DMS53 treated with DMSO at 0.1 percent for 48 hours (cell line): ENCODE data around the gene CADM4.

Experiments used
- DNase-seq: peaks from one replicate; lab custom pipeline; 2025; ENCODE audit not compliant: unreplicated experiment; lab: John Stamatoyannopoulos, UW

Gene CADM4

DNA sequence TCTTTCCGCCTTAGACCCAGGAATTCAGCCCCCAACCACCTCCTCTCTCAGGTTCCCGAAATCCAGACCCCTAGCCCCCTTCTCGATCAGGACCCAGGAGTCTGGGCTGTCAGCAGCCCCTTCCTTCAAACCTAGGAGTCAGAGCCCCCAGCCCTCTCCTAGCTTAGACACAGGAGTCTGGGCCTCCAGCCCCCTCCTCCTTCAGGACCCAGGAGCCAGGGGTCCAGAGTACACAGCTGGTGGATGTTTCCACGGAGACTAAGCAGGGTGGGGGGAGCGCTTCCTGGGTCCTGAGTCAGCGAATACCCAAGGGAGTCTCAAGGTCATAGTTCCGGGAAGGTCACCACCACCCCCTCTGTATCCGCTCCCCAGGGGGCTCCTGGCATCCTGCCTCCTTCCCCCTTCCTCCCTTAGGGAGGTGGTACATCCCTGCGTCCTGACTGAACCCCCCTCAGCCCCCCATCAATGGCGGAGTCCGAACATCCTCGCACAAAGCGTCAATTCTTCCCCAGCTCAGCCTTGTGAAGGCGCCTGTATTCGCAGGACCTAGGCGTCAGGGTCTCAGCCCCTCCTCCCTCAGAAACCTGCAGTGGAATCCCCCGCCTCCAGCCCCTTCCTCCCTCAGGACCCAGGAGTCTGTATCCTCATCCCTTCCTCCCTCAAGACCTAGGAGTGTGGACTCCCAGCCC lies 4.6 kb downstream of the CADM4 start:
- no peak for DNase-seq

DNA sequence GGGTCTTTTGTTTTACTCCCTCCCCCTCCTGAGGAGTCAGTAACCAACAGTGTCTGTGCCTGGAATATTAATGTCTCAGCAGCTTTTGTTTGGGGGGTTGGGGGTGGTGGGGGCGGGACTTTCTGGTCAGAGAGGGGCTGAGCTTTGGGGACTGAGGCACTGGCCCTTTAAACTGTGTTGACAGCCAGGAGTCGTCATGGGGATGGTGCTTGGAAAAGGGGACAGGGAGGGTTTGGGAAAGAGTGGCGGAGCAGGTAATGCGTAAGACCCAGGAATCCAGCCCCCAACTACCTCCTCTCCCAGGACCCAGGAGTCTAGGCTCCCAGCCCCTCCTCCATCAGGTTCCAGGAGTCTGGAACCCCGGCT lies 5.2 kb downstream of the CADM4 start:
- DNase-seq, result no peak

DNA sequence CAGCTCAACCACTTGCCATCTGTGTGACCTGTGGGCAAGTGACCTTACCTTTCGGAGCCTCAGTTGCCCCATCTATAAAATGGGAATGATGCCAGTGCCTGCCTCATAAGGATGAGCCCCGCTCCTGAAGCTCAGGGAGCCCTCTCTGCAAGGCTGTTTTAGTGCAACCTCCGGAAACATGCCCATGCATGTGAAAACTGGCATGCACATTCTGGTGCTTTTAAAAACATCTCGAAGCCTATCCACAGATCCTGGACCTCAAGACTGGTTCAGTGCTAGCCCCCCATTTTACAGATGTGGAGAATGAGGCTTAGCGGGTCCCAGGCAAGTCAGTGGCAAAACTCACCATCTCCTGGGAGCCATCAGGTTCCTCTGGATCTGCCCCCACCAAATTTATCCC lies 5.6 kb downstream of the CADM4 start:
- no peak for DNase-seq

DNA sequence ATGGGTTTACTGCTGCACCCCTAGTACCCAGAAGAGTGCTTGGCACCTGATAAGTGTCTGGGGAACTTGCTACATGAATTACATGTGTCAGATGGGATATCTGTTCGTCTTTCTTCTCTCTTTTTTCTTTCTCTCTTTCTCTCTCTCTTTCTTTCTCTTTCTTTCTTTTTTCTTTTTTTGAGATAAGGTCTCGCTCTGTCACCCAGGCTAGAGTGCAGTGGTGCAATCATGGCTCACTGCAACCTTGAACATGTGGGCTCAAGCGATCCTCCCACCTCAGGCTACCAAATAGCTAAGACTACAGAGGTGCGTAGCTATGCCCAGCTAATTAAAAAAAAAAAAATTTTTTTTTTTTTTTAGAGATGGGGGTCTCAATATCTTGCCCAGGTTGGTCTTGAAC lies 6.1 kb downstream of the CADM4 start:
- no peak for DNase-seq

DNA sequence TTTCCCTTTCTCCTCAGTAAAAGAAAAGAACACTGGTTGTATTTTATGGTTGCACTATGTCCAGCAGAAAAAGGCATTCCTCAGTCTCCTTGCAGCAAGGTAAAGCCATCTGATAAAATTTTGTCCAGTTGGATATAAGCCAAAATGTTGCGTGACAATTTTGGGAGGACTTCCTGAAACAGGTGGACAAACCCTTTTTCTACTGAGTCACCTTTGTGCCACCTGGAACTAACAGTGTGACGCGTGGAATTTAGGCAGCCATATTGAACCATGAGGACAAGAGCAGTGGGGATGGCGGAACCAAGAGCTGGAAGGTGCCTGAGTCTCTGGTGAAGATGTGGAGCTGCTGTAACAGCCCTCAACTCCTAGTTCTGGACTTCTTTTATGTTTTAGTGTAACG lies 8.2 kb downstream of the CADM4 start:
- no peak for DNase-seq

DNA sequence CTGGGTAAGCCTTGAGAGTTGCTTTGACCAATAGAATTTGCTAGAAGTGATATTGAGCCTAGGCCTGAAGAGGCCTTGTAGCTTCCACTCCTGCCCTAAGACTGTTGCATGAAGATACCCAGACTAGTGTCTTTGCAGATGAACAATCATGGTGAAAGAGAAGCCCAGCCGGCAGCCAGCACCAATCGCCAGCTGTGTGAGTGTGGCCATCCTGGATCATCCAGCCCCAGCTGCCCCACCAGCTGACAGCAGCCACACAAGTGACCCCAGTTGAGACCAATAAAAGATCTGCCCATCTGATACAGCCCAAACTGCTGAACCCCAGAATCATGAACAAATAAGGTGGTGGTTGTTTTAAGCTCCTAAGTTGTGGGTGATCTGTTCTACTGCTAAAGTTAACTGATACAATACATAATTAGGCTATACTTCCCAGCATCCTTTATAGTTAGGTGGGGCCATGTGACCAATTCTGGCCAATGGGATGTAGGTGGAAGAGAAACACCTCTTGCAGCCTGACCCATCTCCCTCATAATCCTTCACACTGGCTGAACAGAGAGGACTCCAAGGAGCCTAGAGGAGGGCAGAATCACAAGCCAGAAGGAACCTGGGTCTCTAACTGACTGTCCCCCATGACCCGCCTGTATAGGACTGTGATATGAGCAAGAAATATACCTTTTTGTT lies 10.9 kb downstream of the CADM4 start:
- DNase-seq, result no peak

DNA sequence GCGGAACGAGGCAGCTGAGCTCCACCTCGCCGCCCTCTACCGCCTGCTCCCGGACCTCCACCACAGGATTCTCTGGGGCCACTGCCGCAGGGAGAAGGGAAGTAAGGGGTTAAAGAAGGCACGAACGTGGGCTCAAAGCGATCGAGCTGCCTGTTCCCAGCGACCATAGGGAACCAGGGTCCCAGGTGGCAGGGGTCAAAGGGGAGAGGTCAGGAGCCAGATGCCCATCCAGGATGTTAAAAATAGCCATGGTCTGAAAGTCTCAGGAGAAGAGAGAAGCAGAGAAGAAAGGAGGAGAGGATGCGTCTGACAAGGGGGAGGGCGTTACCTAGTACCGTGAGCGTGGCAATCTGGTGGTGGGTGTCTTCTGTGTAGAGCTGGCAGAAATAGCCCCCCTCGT lies 12.8 kb downstream of the CADM4 start:
- no peak for DNase-seq

DNA sequence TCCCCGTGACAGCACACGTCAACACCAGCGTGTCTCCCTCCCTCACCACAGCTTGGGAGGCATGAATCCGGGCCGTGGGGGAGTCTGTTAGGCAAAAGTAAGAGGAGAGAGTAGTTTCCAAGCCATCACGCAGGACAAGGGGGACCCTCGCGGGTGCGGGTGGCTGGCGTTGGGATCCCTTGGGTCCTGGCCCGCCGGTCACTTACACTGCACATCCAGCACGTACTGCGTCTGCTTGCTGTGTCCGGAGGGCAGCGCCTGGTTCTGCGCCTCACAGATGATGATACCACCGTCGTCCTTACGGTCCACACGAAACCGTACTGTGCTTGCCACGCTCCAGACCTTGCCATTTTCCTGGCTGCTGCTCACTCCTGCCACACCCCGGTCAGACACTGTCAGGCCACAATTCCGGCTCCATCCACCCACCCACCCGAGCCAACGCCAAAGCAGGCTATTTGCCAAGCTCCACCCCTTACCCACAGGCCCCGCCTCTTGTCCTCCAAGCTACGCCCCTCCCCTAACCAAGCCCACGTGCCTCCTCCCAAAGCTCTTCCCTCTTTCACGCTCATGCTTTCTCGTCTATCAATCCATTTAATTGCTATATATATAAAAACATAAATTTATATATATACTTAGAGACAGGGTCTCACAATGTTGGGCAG lies 13.6 kb downstream of the CADM4 start:
- no peak for DNase-seq

DNA sequence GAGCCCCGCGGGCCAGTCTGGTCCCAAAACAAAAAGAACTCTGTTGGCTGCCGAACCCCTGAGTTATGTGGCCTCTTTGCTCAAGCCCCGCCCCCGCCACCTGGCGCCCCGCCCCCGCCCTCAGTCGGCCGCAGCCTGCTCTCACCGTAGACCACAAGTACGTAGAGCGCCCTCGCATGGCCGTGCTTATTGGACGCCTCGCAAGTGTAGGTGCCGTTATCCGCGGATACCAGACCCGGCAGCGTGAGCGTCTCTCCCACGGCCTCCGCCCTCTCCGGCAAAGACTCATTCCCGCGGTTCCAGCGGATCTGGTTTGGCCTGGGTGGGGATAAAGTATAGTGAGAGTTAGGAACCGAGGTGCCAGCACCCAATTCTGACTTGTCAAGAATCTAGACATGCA lies 14.7 kb downstream of the CADM4 start:
- DNase-seq, result no peak

DNA sequence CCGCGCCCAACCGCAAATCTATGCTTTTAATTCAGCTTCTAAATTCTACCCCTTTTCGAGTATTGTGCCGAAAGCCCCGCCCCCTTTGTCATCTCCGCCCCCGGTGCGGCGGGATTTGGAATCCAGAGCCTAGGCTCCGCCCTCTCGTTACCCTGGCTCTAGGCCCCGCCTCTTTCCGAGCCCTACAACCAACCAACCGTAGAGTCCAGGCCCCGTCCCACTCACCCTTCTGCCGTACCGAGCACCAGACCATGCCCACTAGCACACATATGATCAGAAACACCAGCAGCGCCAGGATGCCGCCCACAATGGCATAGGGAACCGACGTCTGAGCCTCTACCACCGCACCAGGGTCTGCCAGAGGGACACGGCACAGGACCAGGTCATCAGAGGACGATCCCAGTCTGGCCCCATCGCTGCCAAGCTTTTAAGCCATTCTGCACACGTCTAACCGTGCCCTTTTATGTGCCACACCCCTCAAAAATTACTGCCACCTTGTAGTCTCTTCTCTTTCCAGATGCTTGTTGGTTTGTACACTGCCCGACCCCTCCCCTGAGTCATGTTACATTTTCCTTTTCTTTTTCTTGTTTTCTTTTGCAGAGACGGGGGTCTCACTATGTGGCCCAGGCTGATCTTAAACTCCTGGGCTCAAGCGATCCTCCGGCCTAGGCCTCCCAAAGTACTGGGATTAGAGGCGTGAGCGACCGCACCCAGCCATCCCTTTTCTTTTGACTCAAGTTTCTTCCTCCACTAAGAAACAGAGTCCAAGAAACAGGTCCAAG lies 15.6 kb downstream of the CADM4 start:
- no peak for DNase-seq

DNA sequence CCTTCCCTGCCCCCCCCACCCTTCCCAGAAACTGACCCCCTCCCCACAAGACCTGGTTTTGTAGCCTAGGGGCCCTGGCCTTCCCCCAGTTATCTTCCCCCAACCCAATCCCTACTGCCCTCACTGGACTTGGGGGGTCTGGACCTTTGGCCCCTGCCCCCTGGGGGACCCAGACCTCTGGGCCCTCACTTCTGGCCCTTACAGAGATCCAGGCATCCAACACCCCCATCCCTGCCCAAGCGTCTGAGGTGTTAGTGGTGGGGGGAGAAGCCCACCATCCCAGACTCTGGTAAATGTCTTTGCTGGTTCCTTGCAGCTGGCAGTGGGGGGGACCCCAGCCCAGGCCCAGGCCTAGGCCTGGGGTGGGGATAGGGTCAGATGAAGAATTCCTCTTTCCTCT lies 16.7 kb downstream of the CADM4 start:
- DNase-seq, result no peak

DNA sequence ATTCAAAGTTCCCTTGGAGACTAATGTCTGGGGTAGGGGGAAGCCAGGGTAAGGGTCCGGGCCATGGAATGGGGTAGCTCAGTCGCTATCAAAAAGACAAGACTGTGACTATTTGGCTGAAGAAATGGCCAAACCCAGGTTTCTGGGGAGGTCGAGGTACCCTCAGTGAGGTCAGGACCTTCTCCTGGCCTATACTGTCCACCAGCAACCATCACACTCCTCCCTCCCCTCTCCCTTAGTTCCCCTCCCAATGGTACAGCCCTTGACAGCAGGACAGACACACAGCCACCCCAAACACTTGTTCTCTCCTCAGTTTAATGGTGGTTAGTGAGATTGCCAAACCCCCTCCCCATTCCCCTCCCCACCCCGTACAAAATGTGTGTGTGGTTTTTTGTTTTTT lies 17.6 kb downstream of the CADM4 start:
- no peak for DNase-seq

DNA sequence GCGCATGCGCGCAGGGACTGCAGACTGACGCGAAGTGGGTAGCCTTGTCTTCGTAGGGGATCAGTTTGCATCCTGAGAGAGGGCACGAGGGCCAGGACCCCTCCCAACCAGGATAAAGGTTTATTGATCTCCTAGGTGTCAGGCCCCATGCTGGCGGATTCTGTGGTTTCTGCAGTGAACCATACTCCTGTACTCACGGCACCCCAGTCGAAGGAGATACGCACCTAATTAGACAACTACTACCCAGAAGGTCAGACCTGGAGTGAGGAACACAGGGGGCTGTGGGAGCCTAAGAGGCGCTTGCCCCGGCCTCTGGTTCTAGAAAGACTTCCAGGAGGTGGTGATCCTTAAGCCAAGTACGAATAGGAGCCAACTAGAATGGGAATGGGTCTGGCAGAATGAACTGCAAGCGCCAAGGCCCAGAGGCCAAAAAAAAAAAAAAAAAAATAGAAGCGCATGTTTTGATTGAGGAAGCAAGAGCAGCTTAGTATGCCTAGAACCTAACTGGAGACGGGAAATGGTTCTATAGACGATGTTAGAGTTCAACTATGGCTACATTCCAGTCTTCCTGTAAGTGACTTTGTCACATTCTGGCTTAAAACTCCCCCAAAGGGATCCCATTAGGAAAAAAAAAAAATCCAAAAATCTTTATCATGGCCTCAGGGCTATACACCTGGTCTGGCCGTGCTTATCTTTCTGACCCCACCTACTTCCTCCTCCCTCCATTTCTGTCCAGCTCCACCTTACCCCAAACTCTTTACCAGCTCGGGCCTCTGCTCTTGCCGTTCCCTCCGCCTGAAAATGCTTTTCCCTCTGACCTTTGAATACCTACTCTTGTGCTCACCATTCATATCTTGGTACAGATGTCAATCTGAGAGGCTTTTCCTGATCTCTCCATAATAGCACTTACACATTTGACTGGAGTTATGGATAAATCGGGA lies 19.3 kb downstream of the CADM4 start:
- DNase-seq, result no peak

DNA sequence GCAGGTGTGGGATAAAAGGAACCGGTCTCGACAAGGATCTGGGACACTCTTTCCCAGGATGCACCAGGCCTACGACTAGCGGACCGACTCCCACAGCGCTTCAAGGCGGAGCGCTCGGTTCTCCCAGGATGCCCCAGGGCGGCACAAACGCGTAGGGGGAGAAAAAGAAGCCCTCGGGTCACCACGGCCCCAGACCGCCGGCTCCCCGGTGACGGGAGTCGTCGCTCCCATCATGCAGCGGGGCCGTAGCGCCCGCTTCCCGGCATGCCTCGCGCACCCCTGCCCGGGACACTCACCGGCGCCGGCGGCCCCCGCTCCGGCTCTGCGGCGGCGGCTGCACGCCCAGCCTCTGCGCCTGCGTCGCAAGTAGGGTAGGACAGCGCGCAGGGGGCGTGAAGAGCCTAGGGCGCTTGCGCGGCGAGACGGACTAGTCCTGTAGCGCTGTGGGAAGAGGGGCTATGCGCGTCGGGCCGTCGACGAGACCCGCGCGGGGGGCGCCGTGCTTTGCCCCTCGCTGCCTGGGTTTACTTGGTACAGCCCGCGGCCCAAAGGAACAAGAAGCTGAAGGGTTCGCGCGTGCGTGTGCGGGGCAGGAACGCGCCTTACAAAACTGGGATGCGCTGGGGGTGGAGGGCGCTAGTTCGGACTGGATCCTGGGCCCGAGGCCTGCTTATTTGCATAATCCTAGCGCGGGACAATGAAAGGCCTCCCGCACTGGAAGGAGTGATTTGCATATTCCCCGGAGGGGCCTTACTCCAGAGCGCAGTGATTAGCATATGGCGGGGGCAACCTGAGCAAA lies 20.2 kb downstream of the CADM4 start, which contains the start of gene ZNF428:
TSS of gene ZNF428 (minus strand) at position 368 of the 799 bp plus-strand sequence. CDS start 5,325 bp downstream, outside the sequence.
- peak; percentile 85 for DNase-seq

DNA sequence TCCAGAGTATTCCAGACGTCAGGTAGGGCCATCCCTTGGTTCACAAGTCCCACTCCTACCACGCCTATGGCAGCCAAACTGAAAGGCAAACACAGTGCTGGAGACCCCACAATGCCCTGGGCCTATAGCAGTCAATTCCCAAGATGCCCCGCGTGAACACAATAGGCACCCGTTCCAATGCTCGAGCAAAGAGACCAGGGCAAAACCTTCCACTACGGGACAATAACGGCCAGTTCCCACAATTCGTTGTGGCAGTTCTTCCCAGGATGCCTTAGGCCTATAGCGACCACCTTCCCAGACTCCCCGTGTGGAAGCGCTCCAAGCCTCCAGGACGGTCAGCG lies 20.8 kb downstream of the CADM4 start:
- DNase-seq, result no peak

DNA sequence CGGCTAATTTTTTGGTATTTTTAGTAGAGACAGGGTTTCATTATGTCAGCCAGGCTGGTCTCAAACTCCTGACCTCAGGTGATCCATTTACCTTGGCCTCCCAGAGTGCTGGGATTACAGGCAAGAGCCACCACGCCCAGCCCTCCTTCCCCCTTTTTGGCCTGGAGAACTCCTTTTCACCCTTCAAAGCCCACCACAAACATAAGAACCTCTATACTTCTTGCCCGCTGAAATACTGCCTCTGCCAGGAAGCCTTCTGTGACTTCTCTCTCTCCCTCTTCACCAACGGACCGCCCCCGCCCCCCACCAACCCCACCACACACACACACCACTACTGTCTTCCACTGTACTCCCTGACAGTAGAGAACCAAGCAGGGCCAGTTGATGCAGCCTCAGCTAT lies 22.7 kb downstream of the CADM4 start:
- no peak for DNase-seq

DNA sequence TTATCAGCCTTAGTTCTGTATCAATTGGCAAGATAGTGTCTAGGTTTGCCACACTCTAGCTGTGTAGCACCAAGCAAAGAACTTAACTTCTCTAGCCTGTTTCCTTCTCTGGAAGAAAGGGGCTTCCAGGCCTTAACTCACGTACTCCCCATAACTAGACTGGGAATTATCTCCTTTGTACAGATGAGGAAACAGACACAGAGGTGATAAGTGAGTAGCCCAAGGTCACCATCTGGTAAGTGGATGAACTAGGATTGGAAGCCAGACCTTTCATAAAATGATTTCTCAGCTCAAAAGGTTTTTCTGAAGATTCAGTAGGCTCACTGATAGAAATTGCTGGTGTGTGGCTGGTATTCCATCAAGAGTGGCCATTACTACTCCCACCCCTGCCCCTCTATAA lies 23.3 kb downstream of the CADM4 start:
- DNase-seq, result no peak

DNA sequence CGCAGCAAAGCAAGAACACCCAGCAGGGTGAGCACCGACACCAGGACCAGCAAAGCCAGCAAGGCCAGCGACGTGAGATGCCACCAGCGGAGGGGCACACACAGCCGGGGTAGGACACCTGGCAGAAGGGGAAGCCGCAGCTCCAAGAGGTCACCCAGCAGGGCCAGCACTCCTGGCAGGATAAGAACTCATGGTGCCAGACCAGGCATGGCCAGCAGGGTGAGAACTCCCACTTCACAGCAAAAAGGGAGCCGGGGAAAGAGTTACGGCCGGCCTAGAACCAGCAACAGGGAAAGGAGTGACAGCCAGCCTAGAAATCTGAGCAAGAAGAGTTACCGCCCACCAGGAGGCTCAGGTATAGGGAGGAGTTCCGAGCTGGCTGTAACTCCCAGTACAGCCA lies 27.3 kb downstream of the CADM4 start:
- no peak for DNase-seq

DNA sequence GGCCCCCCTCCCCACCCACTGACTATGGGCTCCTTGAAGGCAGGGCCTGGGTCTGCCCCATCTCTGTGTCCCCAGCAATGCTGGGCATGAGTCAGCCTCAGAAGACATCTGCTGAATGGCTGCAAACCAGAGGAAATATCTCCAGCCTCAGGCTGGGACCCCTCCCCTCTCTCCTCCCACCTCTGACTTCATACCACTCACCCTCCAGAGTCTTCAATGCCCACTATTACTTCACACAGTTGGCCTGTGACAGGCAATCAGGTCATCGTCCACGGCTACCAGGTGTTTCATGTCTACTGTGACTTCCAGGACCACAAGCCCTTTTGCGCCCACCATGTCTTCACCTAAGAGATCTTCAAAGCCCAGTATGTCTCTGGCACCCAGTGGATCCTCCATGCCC lies 27.9 kb downstream of the CADM4 start, which contains the start of gene SRRM5:
TSS of gene SRRM5 (plus strand) at position 301 of the 400 bp plus-strand sequence. CDS start at position 335, 34 bp downstream.
- no peak for DNase-seq

DNA sequence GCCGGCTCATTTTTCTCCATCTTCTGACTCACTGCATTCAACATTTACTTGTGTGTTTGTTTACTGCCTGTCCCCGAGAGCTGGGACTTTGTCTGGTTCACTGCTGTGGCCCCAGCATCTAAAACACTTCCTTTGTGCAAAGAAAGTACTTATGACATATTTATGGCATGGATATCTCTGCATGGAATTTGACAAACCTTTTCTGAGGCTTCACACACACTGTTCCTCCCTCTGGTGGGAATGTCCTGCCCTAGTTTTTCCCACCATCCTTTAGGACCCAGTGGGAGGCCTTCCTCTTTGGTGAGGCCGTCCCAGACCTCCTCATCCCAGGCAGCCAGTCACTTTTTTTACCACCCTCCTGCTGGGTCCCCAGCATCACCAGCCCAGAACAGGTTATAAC lies 29.2 kb downstream of the CADM4 start:
- DNase-seq, result no peak
